ENCODE data around the gene PICALM. TPM values are rescaled to one million over a fixed set of nuclear protein-coding genes. Genes with fewer than 3 reads are reported as not detected.
"Not testable (repeated sequence)": the region's sequence is repeated elsewhere in the genome, so short reads cannot be mapped to it uniquely, and the experiment has no call there.

The PICALM gene
- total and polyA plus RNA-seq, 2 of the 8 experiments (the other 6 are each of a cell fraction or from before 2014, with no cell fraction given) = 69.4 to 71.3 TPM

DNA sequence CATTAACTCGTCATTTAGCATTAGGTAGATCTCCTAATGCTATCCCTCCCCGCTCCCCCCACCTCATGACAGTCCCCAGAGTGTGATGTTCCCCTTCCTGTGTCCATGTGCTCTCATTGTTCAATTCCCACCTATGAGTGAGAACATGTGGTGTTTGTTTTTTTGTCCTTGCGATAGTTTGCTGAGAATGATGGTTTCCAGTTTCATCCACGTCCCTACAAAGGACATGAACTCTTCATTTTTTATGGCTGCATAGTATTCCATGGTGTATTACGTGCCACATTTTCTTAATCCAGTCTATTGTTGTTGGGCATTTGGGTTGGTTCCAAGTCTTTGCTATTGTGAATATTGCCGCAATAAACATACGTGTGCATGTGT lies 116.8 kb downstream of the PICALM start:
- H2AFZ ChIP-seq (ENCODE audit: low read length); DNase-seq (ENCODE audit: low read depth in 1 of 2, low spot score in 2 of 2); H2BK5ac ChIP-seq (ENCODE audit: low read depth, low read length); H3K9ac ChIP-seq (replicated peaks in 1 of 4; ENCODE audit: extremely low read depth in 1 of 4, low read depth in 3 of 4, low read length in 3 of 4); H3K23me2 ChIP-seq (ENCODE audit: low read depth, low read length); H2BK12ac ChIP-seq (ENCODE audit: low read depth, low read length); H4K5ac ChIP-seq (ENCODE audit: insufficient read length, low read depth, low read length); H3K79me1 ChIP-seq (ENCODE audit: low read depth, low read length); H3K18ac ChIP-seq (ENCODE audit: extremely low read depth, low read length); H3K56ac ChIP-seq (replicated peaks; ENCODE audit: insufficient read length, low read depth, low read length); H3K4me3 ChIP-seq (ENCODE audit: extremely low read depth in 1 of 4, insufficient read depth in 2 of 4, low read depth in 3 of 4, low read length in 4 of 4); H3K27me3 ChIP-seq (replicated peaks in 1 of 4; ENCODE audit: control insufficient read depth in 3 of 4, extremely low read depth in 1 of 4, insufficient read depth in 3 of 4, low read length in 3 of 4); H4K8ac ChIP-seq (ENCODE audit: extremely low read depth, insufficient read depth, low read length); H2AK5ac ChIP-seq (ENCODE audit: low read depth, low read length); H3K4me1 ChIP-seq (replicated peaks in 1 of 4; ENCODE audit: control insufficient read depth in 3 of 4, insufficient read depth in 4 of 4, low read length in 3 of 4); POLR2A ChIA-PET (ENCODE audit: partially characterized antibody); H3K23ac ChIP-seq (ENCODE audit: insufficient read length); H3K9me3 ChIP-seq (ENCODE audit: insufficient read depth in 2 of 2, low read depth in 1 of 2, low read length in 1 of 2); H3K36me3 ChIP-seq (ENCODE audit: control insufficient read depth in 2 of 4, insufficient read depth in 4 of 4, low read length in 3 of 4); FAIRE-seq; H4K20me1 ChIP-seq (replicated peaks in 1 of 2; ENCODE audit: control insufficient read depth in 1 of 2, insufficient read depth in 2 of 2, low read length in 2 of 2); H4K91ac ChIP-seq (replicated peaks; ENCODE audit: insufficient read length, low read length); H3K4me2 ChIP-seq (ENCODE audit: insufficient read depth in 1 of 2, low read depth in 2 of 2, low read length in 2 of 2); H3K27ac ChIP-seq (ENCODE audit: low read depth, low read length); H3K14ac ChIP-seq (ENCODE audit: insufficient read length); H2BK120ac ChIP-seq (replicated peaks; ENCODE audit: low read depth, low read length); H2BK15ac ChIP-seq (ENCODE audit: low read length); H2BK20ac ChIP-seq (ENCODE audit: low read length); H3K79me2 ChIP-seq (ENCODE audit: control insufficient read depth in 1 of 2, insufficient read depth in 2 of 2, low read length in 2 of 2); H3K4ac ChIP-seq (replicated peaks; ENCODE audit: insufficient read length, low read depth, low read length); CTCF ChIA-PET (ENCODE audit: partially characterized antibody): not testable (repeated sequence)
- WGBS, 2 experiments (ENCODE audit: extremely low coverage in 1 of 2, insufficient coverage in 1 of 2, insufficient read length in 1 of 2, insufficient replicate concordance in 2 of 2, low coverage in 1 of 2, low lambda C conversion rate in 2 of 2, missing lambda C conversion rate in 1 of 2) = 83% methylated on average over 6 of the region's 7 CpGs; no CpG with 5 or more reads in 1 of the 2 experiments

Measured in H1 (cell line).